Caki2 (cell line): Measurements from ENCODE around the gene LECT2. TPM values are rescaled to one million over a fixed set of nuclear protein-coding genes. Genes with fewer than 3 reads are reported as not detected.

ENCODE experiments used
- DNase-seq: peaks from one replicate; pipeline ENCODE4 v3.0.0-alpha.2; 2015; ENCODE audit warnings: low read depth
- in situ Hi-C: cut with HindIII; loops from 2 replicates; pipeline ENCODE4 v1.10.0; 2016; ENCODE audit warnings: low sequenced_read_pairs, low pct_unique_long_range_greater_than_20kb, mixed read lengths
- total RNA-seq: library from RNA; depleted of rRNA; stranded (reverse); fragments of >200 nt; shearing (Covaris generic); gene quantifications from 2 replicates; pipeline ENCODE4 v1.2.3, GENCODE V29; 2014; ENCODE audit warnings: low replicate concordance

The LECT2 gene
- total RNA-seq, 1 experiment from 2014 or later, result not detected

DNA sequence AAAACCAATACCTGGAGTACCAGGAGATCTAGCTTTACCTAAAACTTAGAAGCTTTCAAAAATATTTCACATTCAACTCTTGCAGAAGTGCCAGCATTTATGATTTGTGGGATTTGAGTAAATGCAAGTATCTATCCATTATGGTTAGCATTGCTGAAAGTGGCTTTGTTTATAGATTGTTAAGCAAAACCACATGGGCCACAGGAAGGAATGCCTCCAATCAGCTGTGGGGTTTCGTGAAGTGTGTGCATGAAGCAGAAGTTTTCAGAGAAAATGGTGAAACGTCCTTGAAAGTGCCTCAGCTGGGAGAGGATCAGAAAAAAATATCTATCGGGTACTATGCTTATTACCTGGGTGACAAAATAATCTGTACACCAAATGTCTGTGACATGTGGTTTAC is 4.2 kb downstream of the LECT2 start:
- in situ Hi-C loops, result no loop called here
- no peak for DNase-seq

GRCh38 chr5:135944967-135945560 is 9.7 kb downstream of the LECT2 start:
- in situ Hi-C loops, result no loop called here

GRCh38 chr5:135944564-135944963 is 10.2 kb downstream of the LECT2 start:
- DNase-seq, result no peak
- in situ Hi-C loops, result no loop called here

More at GRCh38 chr5:135944967-135945560, 9.7 kb downstream of the LECT2 start:
- peak; percentile 47 for DNase-seq

GRCh38 chr5:135942202-135942771 is 12.5 kb downstream of the LECT2 start:
- in situ Hi-C loops, result no loop called here
- no peak for DNase-seq

DNA sequence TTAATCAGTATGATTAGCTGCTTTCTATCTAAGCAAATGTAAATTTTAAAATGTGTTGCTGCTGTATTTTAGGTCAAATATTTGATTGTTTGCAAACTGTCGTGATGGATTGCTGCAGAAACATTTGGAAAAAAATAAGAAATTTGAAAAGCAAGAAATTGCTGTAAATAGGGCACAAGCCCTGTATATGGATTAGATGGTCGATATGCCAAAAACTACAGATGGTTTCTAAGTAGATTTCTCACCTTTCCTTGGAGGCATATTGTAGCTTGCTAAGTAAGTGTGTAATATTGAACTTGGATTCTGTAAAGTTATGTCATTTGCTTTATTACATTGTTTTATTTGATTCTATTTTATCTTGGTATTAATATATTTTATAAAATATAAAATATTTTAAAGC is 13.1 kb downstream of the LECT2 start:
- in situ Hi-C loops, result no loop called here
- DNase-seq, result no peak

DNA sequence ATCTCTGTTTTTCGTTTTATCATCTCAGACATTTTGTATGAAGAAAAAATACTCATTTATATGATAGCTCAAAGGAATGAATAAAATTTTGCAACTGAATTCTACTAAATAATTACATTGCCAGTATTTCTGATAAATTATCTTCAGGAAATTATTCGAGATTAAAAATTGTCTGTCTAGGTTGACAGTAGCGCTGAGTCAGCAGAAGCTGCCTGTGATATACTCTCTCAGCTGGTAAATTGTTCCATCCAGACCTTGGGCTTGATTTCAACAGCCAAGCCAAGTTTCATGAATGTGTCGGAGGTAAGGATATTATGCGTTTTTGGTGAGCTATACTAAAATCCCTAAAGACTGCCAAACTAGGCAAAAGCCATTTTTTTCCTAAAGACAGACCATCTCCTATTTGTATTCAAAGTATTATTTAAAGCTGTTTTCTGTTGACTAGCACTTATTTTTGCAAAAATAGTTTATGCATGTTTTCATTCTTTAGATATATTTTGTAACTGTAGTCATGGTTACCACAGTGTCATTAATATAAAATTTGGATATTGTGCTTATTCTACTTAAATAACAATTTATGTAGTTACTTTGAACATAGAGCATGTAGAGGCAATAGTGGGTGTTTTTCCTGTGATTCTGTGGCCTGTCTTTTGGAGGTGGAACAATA is 17.4 kb downstream of the LECT2 start:
- DNase-seq, result no peak
- in situ Hi-C loops, result no loop called here

DNA sequence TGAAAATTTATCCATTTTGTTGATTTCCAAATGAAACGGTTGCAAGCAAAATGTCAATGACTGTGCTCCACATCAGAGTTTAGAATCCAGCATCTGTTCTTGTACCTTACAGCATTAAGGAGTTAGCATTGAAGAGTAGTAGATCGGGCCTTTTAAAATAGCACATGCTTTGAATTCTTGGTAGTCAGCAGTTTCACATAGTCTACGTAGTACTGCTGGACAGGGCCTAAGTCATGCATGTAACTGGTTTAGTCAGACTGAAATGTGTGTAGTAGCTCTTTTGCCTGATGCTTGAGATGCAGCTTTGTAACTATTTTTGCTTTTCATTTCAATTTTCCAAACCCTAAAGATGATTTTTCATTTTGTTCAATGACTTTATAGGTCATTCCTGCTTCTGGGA is 19.8 kb downstream of the LECT2 start:
- no peak for DNase-seq
- in situ Hi-C loops, result no loop called here

DNA sequence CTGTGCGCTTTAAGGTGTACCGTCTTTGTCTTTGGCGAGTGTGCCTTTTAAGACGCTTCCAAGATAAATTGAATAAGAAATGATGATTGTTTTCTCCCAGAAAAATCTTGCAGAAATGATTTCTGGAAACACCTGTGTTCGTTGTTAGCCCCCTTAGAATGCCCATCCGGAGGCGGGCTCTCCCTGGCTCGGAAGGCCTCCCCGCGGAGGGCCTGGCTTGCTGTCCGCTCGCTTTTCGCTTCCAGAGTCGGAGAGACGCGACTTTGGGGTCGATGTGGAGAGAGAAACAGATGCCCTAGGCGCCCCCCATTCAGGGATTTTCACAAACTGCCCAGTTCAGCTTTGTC is 23.9 kb downstream of the LECT2 start:
- in situ Hi-C loops, result no loop called here
- DNase-seq, result no peak

DNA sequence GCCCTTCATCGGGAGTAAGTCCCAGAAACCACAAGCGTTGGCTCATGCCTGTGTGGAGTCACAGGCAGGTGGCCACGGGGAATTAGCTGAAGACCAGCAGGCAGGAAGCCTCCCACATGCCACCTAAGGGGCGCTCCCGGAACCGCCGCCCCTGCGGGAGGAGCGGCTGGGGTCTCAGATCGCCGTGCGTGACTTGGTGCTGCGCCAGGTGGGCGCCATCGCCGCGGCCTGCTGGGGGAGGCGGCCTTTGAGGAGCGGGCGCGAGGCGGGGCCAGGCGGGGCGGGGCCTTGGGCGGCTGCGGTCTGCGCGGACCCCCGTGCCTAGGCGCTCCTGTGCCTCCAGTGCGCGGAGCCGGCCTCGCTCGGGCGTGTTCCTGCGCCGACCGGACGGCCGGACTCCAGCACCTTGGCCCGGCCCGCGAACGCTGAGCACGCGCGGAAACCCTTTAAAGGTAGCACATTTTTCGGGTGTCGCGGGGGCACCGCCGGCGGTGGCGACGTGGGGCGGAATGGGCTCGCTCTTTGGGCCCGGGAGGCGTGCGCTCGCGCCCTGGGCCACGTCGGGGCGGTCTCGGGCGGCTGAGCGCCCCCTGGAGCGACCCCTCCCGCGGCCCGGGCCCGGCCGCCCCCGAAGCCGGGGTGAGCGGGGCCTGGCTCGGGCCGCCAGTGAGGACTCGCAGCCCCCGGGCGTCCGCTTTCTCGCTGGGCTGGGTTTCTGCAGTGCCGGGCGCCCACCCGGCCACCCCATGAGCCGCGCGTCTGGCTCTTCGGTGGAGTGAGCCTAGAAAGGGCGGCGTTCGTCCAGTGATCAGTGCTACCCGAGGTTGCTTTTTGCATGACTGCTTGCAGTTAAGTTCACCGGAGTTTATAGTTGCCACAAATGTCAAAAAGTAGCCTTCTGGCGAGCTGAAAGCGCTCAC is 24.5 kb downstream of the LECT2 start:
- DNase-seq, result peak; percentile 8
- in situ Hi-C loops, result no loop called here

DNA sequence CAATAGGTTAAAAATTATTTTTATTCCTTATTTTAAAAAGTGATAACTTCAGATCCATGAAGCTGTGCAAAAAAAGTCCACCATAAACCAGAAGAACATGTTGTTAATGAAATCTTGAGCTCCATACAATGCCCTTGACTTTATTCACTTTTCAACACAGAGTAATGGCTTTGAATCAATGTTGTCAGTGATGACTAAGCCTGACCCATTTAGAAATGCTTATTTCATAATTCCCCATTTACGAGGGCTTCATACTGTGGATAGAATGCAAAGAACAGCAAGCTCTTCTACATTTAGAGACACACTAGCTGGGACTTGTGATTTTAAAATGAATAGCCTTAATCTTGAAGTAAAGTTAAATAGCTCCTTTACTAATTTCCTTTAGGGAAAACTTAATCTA is 33.4 kb downstream of the LECT2 start:
- DNase-seq, result no peak
- in situ Hi-C loops, result no loop called here

DNA sequence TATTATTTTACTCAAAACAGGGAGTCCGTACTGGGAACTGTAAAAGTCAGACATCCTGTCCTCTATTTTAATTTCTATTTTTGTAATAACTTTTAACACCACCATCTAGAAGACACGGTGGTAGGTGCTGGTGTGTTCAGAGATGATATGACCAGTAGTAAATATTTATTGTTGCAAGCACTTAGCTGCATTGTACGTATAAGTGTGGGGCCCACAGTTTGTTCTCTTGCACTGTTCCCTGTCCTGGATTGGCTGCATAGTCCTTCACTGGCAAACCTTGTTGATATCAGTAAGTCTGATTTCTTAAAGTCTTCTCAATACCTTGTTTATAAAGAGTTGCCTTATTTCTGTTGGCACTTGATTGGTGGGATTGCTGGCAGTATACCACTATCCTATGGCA is 34.6 kb downstream of the LECT2 start:
- in situ Hi-C loops, result no loop called here
- DNase-seq, result no peak

GRCh38 chr5:135916638-135917263 is 38.0 kb downstream of the LECT2 start:
- in situ Hi-C loops, result no loop called here
- DNase-seq, result no peak

- in situ Hi-C loops, result no loop called here
- DNase-seq, result no peak
Measured at GRCh38 chr5:135915466-135916001, 39.2 kb downstream of the LECT2 start.

DNA sequence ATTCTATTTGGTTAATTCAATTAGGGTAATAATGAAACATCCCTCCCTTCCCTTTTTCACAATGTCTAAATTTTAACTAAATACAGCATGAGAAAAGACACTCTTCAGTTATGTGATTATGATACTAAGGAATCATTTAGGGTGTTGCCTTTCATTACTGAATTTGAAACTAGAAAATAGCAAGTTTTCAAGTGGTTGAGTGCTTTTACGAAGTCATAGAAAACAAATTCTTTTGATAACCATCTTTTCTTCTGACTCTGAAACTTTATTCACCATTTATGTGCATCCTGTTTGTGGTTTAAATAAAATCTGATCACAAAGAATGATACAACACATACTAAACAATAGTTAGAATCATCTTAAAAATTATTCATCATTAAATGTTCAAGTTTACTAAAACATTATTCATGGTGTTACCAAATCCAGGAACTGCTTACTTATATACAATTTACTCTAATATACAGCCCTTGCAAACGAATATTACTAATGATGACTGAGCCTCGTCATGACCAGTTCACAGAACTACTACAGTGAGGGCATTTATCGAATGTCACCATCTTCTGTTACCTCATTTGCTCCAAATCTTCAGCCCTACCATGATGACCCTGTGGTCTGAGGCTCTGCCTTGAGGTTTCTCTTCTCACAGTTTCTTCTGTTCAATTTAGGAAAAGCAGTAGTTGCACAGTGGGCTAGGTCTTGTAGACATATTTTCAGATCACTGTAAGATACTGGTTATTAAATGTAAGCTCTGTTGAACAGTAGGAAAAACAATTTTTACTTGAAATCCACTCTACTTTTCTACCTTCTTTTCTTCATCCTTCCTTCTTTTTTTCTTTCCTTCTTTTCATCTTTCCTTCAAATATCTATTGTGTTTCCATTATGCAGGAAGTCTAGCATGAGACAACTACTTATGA is 40.8 kb downstream of the LECT2 start:
- DNase-seq, result peak; percentile 6
- in situ Hi-C loops, result no loop called here

GRCh38 chr5:135905144-135905543 is 49.6 kb downstream of the LECT2 start:
- in situ Hi-C loops, result no loop called here
- no peak for DNase-seq

- DNase-seq, result no peak
- in situ Hi-C loops, result no loop called here
Measured at GRCh38 chr5:135901633-135902032, 53.1 kb downstream of the LECT2 start.

GRCh38 chr5:135900276-135900675 is 54.5 kb downstream of the LECT2 start:
- in situ Hi-C loops, result no loop called here

More at GRCh38 chr5:135900276-135900675, 54.5 kb downstream of the LECT2 start:
- DNase-seq, result no peak
